ENCODE results near the gene SUMF1. TPM values are rescaled to one million over a fixed set of nuclear protein-coding genes. Genes with fewer than 3 reads are reported as not detected.

The SUMF1 gene
- total and polyA plus RNA-seq, 2 of the 13 experiments (the other 11 are each of a cell fraction or from before 2014, with no cell fraction given): 18.5 to 28.9 TPM

- TF ChIP-seq DDIT3 (CRISPR knock-in tag; IDR thresholded peaks at IDR 0.05) (no peak), ZNF75D (CRISPR knock-in tag; IDR thresholded peaks at IDR 0.05; ENCODE audit: borderline replicate concordance) (no peak), ZNF382 (CRISPR knock-in tag; IDR thresholded peaks at IDR 0.05; ENCODE audit: borderline replicate concordance) (no peak), SIN3A (IDR thresholded peaks at IDR 0.05; ENCODE audit: borderline replicate concordance, low read depth, low read length) (peak; percentile 85), ZNF263 (CRISPR knock-in tag; IDR thresholded peaks at IDR 0.05) (peak; percentile 52), BORCS8-MEF2B (CRISPR knock-in tag; IDR thresholded peaks at IDR 0.05) (peak; percentile 81; the same call in 1 of the 2 replicates), ZNF431 (CRISPR knock-in tag; IDR thresholded peaks at IDR 0.05; ENCODE audit: borderline replicate concordance, low read depth) (peak; percentile 47; the same call in 1 of the 2 replicates), NR2F2 (IDR thresholded peaks at IDR 0.05; ENCODE audit: borderline replicate concordance, low read depth) (peak; percentile 42; the same call in 1 of the 2 replicates), IKZF1 (IDR thresholded peaks at IDR 0.05) (no peak), HDAC1 (CRISPR knock-in tag; IDR thresholded peaks at IDR 0.05) (peak; percentile 99), SAP130 (CRISPR knock-in tag; IDR thresholded peaks at IDR 0.05; ENCODE audit: low read depth) (peak; percentile 99), AGO1 (IDR thresholded peaks at IDR 0.05; ENCODE audit: low read depth, low read length, poor library complexity, severe bottlenecking) (no peak), U2AF2 (IDR thresholded peaks at IDR 0.05; ENCODE audit: low read depth, low read length) (no peak), KAT7 (CRISPR knock-in tag; IDR thresholded peaks at IDR 0.05; ENCODE audit: borderline replicate concordance) (peak; percentile 98), ASH2L (IDR thresholded peaks at IDR 0.05; ENCODE audit: insufficient read length, low read depth, low read length) (peak; percentile 97), KLF16 (CRISPR knock-in tag; IDR thresholded peaks at IDR 0.05) (peak in 1 of 2 experiments; percentile 70; a peak in 1 of 4 replicates), ZNF337 (CRISPR knock-in tag; IDR thresholded peaks at IDR 0.05; ENCODE audit: borderline replicate concordance, low read depth) (0 out of 2 replicates have a peak, but pooled peaks have one; percentile 61), ZNF230 (CRISPR knock-in tag; IDR thresholded peaks at IDR 0.05) (peak; percentile 87; the same call in 1 of the 2 replicates), ATF1 (CRISPR knock-in tag; IDR thresholded peaks at IDR 0.05) (no peak), XRCC5 (optimal IDR thresholded peaks at IDR 0.05; ENCODE audit: low read length) (no peak), MXD4 (CRISPR knock-in tag; IDR thresholded peaks at IDR 0.05) (peak; percentile 79), DNMT1 (CRISPR knock-in tag; IDR thresholded peaks at IDR 0.05) (peak; percentile 85), MAFG (CRISPR knock-in tag; IDR thresholded peaks at IDR 0.05) (no peak), ZNF143 (CRISPR knock-in tag; IDR thresholded peaks at IDR 0.05) (peak; percentile 70; the same call in 1 of the 2 replicates), ZNF30 (CRISPR knock-in tag; IDR thresholded peaks at IDR 0.05) (no peak; the same call in 1 of the 2 replicates), RFX5 (IDR thresholded peaks at IDR 0.05; ENCODE audit: low read depth, low read length) (no peak), SNAI1 (CRISPR knock-in tag; IDR thresholded peaks at IDR 0.05; ENCODE audit: borderline replicate concordance) (peak; percentile 81), ZNF772 (CRISPR knock-in tag; IDR thresholded peaks at IDR 0.05) (peak; percentile 88; the same call in 1 of the 2 replicates), PLSCR1 (CRISPR knock-in tag; IDR thresholded peaks at IDR 0.05; ENCODE audit: borderline replicate concordance) (no peak), NFKBIZ (CRISPR knock-in tag; IDR thresholded peaks at IDR 0.05) (peak; percentile 77; the same call in 1 of the 2 replicates), ZFX (CRISPR knock-in tag; IDR thresholded peaks at IDR 0.05; ENCODE audit: low read depth) (peak; percentile 99), CEBPG (CRISPR knock-in tag; IDR thresholded peaks at IDR 0.05) (peak; percentile 44), MZF1 (CRISPR knock-in tag; IDR thresholded peaks at IDR 0.05; ENCODE audit: borderline replicate concordance) (no peak)
Measured at GRCh38 chr3:4466741-4467521, at the start of gene SUMF1 (continued).
